Colonic mucosa (tissue), 4 donors: ENCODE results near the gene AK4. TPM values are rescaled to one million over a fixed set of nuclear protein-coding genes. Genes with fewer than 3 reads are reported as not detected.

Experiments
- DNase-seq: peaks from one replicate; pipeline ENCODE4 v3.0.0-alpha.2; 2020
- H3K27ac ChIP-seq: fragments of 200-600 bp; one replicate; pipeline ENCODE4 v1.8.0; 2021
- H3K27me3 ChIP-seq: fragments of 200-600 bp; one replicate; pipeline ENCODE4 v1.8.0; 2021
- H3K36me3 ChIP-seq: fragments of 200-600 bp; one replicate; pipeline ENCODE4 v1.8.0; 2021
- H3K4me1 ChIP-seq: fragments of 200-600 bp; one replicate; pipeline ENCODE4 v1.8.0; 2021; ENCODE audit warnings: mild to moderate bottlenecking
- H3K4me3 ChIP-seq: fragments of 200-600 bp; one replicate; pipeline ENCODE4 v1.8.0; 2021
- H3K9ac ChIP-seq, 2 donors: one replicate each; pipeline ENCODE4 v1.7.0; 2013; ENCODE audit warnings: control low read depth in 2 of 2, low read depth in 2 of 2, low read length in 2 of 2
- H3K9me3 ChIP-seq: fragments of 200-600 bp; one replicate; pipeline ENCODE4 v1.8.0; 2021
- intact Hi-C: fragments of 100-400 bp; cut with DNase I; formaldehyde crosslinking; loops from one replicate; pipeline ENCODE4 v1.14.1; 2022
- total RNA-seq, 2 donors: library from RNA; stranded (reverse); fragmentation: NEBNext Ultra II Directional in 1 of 2; extraction: Animal tissue kit (Norgen Biotek cat#: 25700) in 1 of 2; gene quantifications; one replicate each; pipeline ENCODE4 v1.2.1, GENCODE V29; 2021
- TF ChIP-seq, protein P1 (sequence below): fragments of 200-600 bp; IDR thresholded peaks from one replicate; pipeline ENCODE4 v1.8.0; 2022; ENCODE audit warnings: antibody characterized with exemption, mild to moderate bottlenecking
- donor health status: healthy.
- donor health status: DM: no; HTN: no; CAD: no.
- donor health status: DM: no; HTN: no; CAD: no.

AK4 gene
- total RNA-seq, 2 donors from 2014 or later = 60.3 to 112 TPM

DNA sequence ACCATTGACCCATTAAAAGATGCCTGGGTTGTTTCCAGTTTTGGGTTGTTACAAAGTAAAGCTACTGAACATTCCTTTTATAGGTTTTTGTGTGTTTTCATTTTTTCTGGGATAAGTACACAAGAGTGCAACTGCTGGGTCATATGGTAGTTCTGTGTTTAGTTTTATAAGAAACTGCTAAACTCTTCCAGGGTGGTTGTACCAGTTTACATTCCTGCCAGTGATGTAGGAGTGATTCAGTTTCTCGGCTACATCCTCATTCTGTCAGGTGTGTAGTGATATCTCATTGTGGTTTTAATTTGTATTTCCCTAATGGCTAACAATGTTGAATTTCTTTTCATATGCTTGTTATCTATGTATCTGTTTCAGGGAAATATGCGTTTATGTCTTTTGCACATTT, 102.8 kb downstream of the AK4 start:
- no peak overlapping the region for H3K9ac ChIP-seq
- H3K4me3 ChIP-seq = no peak overlapping the region
- TF ChIP-seq, protein P1, sequence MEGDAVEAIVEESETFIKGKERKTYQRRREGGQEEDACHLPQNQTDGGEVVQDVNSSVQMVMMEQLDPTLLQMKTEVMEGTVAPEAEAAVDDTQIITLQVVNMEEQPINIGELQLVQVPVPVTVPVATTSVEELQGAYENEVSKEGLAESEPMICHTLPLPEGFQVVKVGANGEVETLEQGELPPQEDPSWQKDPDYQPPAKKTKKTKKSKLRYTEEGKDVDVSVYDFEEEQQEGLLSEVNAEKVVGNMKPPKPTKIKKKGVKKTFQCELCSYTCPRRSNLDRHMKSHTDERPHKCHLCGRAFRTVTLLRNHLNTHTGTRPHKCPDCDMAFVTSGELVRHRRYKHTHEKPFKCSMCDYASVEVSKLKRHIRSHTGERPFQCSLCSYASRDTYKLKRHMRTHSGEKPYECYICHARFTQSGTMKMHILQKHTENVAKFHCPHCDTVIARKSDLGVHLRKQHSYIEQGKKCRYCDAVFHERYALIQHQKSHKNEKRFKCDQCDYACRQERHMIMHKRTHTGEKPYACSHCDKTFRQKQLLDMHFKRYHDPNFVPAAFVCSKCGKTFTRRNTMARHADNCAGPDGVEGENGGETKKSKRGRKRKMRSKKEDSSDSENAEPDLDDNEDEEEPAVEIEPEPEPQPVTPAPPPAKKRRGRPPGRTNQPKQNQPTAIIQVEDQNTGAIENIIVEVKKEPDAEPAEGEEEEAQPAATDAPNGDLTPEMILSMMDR = no peak
- intact Hi-C loops = no loop called here
- no peaks in the 10 kb centered on the region for H3K27me3 ChIP-seq
- DNase-seq = no peak
- H3K4me1 ChIP-seq = peaks cover 4% of the 10 kb centered on the region
- no peaks in the 10 kb centered on the region for H3K9me3 ChIP-seq
- H3K36me3 ChIP-seq = no peaks in the 10 kb centered on the region
- H3K27ac ChIP-seq = no peak overlapping the region

DNA sequence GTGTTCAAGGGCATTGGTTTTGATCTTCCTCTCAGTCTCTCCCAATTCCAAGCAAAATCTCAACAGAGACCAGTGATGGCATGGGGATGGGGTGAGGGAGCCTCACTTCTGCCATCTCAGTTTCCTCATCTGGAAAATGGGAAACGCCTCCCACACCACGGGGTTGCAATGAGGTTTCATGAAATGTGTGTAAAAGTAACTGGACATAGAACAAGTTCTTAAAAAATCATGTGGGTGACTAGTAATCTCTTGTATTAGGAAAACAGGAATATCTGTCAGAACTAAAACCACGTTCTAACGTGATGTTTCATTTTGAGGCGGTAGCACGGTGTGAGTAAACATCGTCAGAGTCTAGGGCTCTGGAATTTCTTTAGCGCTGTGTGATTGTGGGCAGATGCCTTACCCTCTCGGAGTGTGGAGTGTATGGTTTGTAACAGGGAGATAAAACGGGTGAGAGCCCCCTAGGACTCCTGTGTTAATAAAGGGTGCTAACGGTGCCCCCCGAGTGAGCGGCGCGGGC, 105.9 kb downstream of the AK4 start:
- intact Hi-C loops = no loop called here
- H3K27me3 ChIP-seq = no peaks in the 10 kb centered on the region
- H3K4me1 ChIP-seq = peaks cover 4% of the 10 kb centered on the region
- H3K9me3 ChIP-seq = no peaks in the 10 kb centered on the region
- TF ChIP-seq, protein P1 = no peak
- no peaks in the 10 kb centered on the region for H3K36me3 ChIP-seq
- no peak overlapping the region for H3K9ac ChIP-seq
- no peak overlapping the region for H3K27ac ChIP-seq
- DNase-seq = no peak
- peak overlapping the region; percentile 70 for H3K4me3 ChIP-seq

DNA sequence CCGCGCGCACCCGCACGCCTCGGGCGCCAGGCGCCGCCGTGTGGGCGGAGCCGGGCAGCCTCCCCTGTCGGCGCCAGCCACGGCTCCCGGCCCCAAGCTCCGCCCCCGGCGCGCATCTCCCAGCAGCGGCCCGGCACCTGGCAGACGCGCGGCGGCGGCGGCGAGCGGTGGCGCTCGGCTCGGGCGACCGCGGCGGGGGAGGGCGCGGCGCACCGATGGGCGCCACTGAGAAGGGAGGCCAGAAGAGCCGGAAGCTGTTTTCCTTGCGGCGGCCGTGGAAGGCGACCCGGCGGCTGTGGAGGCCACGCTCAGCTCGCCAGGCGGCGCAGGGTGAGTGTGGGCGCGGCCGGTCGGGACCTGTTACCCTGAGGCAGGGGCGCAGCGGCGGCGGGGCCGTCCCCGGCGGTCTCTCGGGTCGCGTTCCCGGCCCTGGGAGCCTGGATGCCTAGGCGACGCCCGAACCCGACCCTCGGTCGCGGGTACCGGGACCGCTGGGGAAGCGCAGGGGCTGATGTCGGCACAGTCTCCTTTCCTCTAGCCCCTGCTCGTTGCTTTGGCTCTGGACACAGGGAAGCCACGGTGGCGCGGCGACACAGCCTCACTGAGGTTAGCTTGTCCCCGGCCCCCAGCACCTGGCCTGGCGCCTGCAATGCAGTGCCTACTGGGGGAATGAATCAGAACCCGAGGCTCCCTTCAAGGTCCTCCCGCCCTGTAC, 106.5 kb downstream of the AK4 start:
- Histone ChIP-seq H3K4me1 (peaks cover 4% of the 10 kb centered on the region), H3K27ac (no peak overlapping the region), H3K9ac (peak overlapping the region; percentile 34 to 58), H3K36me3 (no peaks in the 10 kb centered on the region), H3K4me3 (peak overlapping the region; percentile 70), H3K27me3 (no peaks in the 10 kb centered on the region), H3K9me3 (no peaks in the 10 kb centered on the region)
- intact Hi-C loops = no loop called here
- TF ChIP-seq, protein P1 = no peak
- peak; percentile 84 for DNase-seq

DNA sequence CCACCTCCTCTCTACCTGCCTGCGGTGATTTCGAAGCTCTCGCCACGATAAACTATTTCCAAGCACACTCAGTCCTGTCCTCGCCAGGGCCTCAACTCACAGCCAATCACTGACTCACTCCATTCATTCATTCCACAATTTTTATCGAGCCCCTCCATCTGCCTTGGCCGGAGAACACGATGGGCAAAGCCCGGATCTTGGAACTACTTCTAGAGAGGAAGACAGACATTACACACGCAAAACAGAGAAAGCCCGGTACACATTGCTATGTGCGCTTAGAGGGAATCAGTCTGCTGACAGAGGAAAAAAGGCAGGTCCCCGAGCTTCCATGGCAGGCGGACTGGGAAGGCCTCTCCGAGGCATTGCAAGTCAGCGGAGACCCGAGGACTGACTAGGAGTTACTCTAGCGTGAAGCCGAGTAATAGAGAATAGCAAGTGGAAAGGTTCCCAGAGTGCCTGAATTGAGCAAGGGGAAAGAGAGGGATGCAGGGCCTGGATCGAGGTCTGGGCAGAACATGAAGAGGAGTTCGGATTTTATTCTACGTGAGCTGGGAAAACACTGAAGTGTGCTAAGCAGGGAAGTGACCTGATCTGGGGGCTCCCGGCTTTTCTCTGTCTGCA, 107.1 kb downstream of the AK4 start:
- Histone ChIP-seq H3K9ac (peak overlapping the region; percentile 51 to 58), H3K9me3 (no peaks in the 10 kb centered on the region), H3K4me3 (peak overlapping the region; percentile 70), H3K27ac (no peak overlapping the region), H3K36me3 (no peaks in the 10 kb centered on the region), H3K4me1 (peaks cover 4% of the 10 kb centered on the region), H3K27me3 (no peaks in the 10 kb centered on the region)
- TF ChIP-seq, protein P1 = no peak
- intact Hi-C loops = no loop called here
- no peak for DNase-seq

DNA sequence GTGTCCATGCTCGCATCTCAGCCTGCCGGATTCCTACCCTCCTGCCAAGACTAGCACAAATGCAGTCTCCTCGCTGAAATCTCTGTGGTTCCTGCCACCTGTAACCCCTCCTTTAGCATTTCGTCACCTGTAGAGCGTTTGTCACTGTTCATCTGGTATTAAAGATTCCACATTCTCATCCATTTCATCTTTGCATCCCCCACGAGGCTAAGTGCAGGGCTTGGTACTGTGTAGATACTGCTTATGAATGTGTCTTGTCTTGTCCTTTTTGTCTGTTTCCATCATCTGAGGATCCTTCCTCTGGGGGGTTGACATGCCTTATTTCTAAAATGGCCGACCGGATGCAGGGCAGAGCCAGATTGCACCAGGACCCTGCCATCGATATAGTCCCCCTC, 107.7 kb downstream of the AK4 start:
- H3K4me3 ChIP-seq = no peak overlapping the region
- TF ChIP-seq, protein P1 = no peak
- H3K36me3 ChIP-seq = no peaks in the 10 kb centered on the region
- H3K4me1 ChIP-seq = peaks cover 4% of the 10 kb centered on the region
- H3K27me3 ChIP-seq = no peaks in the 10 kb centered on the region
- H3K9me3 ChIP-seq = no peaks in the 10 kb centered on the region
- intact Hi-C loops = no loop called here
- no peak for DNase-seq
- no peak overlapping the region for H3K27ac ChIP-seq
- no peak overlapping the region for H3K9ac ChIP-seq
